Measurements from ENCODE around the gene POLR2E. TPM values are rescaled to one million over a fixed set of nuclear protein-coding genes. Genes with fewer than 3 reads are reported as not detected.
A peak's percentile ranks its signal among the peaks of the same experiment; 100 is the strongest.

Gene POLR2E
- total and polyA plus RNA-seq, 10 of the 15 experiments (the other 5 are each of a cell fraction or from before 2014, with no cell fraction given) = 4.0 to 487 (median 200) TPM

DNA sequence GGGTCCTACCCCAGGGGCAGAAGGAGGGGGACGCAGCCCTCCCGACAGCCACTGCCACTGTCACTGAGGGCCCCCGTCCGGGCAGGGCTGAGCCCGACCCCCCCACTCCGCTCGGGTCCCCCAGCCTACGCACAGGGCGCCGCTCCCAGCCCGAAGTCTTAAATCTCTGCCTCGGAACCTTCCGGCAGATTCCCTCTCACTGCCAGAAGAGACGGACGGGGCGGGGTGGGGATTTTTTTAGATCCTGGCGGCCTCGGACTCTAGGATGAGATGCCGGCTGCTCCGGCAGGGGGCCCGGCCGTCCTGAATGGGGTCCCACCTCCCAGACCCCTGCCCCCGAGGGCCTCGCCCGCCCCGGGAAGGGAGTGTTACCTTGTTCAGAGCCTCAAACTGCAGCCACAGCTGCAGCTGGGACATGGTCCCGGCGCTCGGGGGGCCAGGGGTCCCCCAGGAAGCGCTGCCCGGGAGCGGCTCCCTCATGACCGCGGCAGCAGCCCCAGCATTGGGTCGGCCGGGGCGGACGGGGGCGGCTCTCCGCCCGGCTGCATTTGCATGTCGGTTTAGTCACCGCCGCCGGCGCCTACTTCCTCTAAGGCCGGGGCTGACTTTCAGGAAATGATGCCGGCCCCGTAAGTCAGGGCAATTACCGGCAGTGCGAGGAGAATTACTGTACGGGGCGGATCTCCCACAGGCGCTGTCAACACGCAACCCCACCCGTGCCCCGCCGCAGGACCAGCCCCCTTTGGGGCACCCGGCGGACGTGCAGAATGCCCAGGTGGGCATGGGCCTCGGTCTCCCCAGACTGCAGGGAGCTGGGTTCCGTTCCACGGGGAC is 36.8 kb upstream of the POLR2E start (continued):
- TF ChIP-seq SPI1 (IDR thresholded peaks at IDR 0.05; ENCODE audit: borderline replicate concordance, insufficient read depth, low read depth, low read length) = peak; percentile 28; the same call in 1 of the 2 replicates
- TF ChIP-seq ZNF217 (IDR thresholded peaks at IDR 0.05) = no peak
- TF ChIP-seq ZNF622 (IDR thresholded peaks at IDR 0.05) = no peak
- TF ChIP-seq ESRRA (IDR thresholded peaks at IDR 0.05; ENCODE audit: low read length) = no peak
- TF ChIP-seq, protein P1, sequence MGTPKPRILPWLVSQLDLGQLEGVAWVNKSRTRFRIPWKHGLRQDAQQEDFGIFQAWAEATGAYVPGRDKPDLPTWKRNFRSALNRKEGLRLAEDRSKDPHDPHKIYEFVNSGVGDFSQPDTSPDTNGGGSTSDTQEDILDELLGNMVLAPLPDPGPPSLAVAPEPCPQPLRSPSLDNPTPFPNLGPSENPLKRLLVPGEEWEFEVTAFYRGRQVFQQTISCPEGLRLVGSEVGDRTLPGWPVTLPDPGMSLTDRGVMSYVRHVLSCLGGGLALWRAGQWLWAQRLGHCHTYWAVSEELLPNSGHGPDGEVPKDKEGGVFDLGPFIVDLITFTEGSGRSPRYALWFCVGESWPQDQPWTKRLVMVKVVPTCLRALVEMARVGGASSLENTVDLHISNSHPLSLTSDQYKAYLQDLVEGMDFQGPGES (IDR thresholded peaks at IDR 0.05) = no peak
- TF ChIP-seq, protein P2, sequence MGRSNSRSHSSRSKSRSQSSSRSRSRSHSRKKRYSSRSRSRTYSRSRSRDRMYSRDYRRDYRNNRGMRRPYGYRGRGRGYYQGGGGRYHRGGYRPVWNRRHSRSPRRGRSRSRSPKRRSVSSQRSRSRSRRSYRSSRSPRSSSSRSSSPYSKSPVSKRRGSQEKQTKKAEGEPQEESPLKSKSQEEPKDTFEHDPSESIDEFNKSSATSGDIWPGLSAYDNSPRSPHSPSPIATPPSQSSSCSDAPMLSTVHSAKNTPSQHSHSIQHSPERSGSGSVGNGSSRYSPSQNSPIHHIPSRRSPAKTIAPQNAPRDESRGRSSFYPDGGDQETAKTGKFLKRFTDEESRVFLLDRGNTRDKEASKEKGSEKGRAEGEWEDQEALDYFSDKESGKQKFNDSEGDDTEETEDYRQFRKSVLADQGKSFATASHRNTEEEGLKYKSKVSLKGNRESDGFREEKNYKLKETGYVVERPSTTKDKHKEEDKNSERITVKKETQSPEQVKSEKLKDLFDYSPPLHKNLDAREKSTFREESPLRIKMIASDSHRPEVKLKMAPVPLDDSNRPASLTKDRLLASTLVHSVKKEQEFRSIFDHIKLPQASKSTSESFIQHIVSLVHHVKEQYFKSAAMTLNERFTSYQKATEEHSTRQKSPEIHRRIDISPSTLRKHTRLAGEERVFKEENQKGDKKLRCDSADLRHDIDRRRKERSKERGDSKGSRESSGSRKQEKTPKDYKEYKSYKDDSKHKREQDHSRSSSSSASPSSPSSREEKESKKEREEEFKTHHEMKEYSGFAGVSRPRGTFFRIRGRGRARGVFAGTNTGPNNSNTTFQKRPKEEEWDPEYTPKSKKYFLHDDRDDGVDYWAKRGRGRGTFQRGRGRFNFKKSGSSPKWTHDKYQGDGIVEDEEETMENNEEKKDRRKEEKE (IDR thresholded peaks at IDR 0.05) = no peak
- TF ChIP-seq TCF7 (IDR thresholded peaks at IDR 0.05; ENCODE audit: borderline replicate concordance) = no peak
- no peak for TF ChIP-seq RAD51 (IDR thresholded peaks at IDR 0.05)
- TF ChIP-seq SIX5 (IDR thresholded peaks at IDR 0.05; ENCODE audit: low read depth, low read length, severe bottlenecking) = no peak
- no peak for TF ChIP-seq KLF5 (IDR thresholded peaks at IDR 0.05; ENCODE audit: partially characterized antibody)
- TF ChIP-seq FOXM1 (IDR thresholded peaks at IDR 0.05; ENCODE audit: low read depth, low read length) = no peak
- TF ChIP-seq WRNIP1 (IDR thresholded peaks at IDR 0.05; ENCODE audit: borderline replicate concordance, low read depth, low read length) = no peak
- TF ChIP-seq RAD21 (IDR thresholded peaks at IDR 0.05; ENCODE audit: insufficient read depth, low read depth, low read length) = no peak
- TF ChIP-seq FOS (IDR thresholded peaks at IDR 0.05; ENCODE audit: borderline replicate concordance, extremely low read depth, insufficient read length) = no peak
- no peak for TF ChIP-seq SP1 (IDR thresholded peaks at IDR 0.05; ENCODE audit: low read depth, low read length)
- TF ChIP-seq RBBP5 (conservative IDR thresholded peaks at IDR 0.05) = no peak
- peak; percentile 32; the same call in 1 of the 2 replicates for TF ChIP-seq RUNX3 (IDR thresholded peaks at IDR 0.05; ENCODE audit: low read length)
- TF ChIP-seq, protein P3, sequence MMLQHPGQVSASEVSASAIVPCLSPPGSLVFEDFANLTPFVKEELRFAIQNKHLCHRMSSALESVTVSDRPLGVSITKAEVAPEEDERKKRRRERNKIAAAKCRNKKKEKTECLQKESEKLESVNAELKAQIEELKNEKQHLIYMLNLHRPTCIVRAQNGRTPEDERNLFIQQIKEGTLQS (IDR thresholded peaks at IDR 0.05; ENCODE audit: borderline replicate concordance, extremely low read depth, low read depth, low read length) = no peak
- TF ChIP-seq RCOR1 (conservative IDR thresholded peaks at IDR 0.05; ENCODE audit: low read depth, low read length) = no peak
- TF ChIP-seq, protein P4, sequence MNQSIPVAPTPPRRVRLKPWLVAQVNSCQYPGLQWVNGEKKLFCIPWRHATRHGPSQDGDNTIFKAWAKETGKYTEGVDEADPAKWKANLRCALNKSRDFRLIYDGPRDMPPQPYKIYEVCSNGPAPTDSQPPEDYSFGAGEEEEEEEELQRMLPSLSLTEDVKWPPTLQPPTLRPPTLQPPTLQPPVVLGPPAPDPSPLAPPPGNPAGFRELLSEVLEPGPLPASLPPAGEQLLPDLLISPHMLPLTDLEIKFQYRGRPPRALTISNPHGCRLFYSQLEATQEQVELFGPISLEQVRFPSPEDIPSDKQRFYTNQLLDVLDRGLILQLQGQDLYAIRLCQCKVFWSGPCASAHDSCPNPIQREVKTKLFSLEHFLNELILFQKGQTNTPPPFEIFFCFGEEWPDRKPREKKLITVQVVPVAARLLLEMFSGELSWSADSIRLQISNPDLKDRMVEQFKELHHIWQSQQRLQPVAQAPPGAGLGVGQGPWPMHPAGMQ (IDR thresholded peaks at IDR 0.05; ENCODE audit: borderline replicate concordance) = no peak
- peak; percentile 68 for TF ChIP-seq BACH1 (IDR thresholded peaks at IDR 0.05; ENCODE audit: borderline replicate concordance)
- no peak; the same call in 1 of the 2 replicates for TF ChIP-seq LARP7 (IDR thresholded peaks at IDR 0.05)
- no peak for TF ChIP-seq MYB (IDR thresholded peaks at IDR 0.05; ENCODE audit: borderline replicate concordance, low read depth, low read length)
- TF ChIP-seq CREB1 (IDR thresholded peaks at IDR 0.05; ENCODE audit: low read depth) = peak; percentile 73
- no peak for TF ChIP-seq TCF3 (IDR thresholded peaks at IDR 0.05; ENCODE audit: borderline replicate concordance, insufficient read depth, low read depth, low read length)
- TF ChIP-seq CREM (IDR thresholded peaks at IDR 0.05; ENCODE audit: low read depth) = peak; percentile 43; the same call in 1 of the 2 replicates

All from GM12878 (cell line).